ENCODE data around the gene CYP21A2.

- TF ChIP-seq CTCF (IDR thresholded peaks at IDR 0.05) (no peak), POLR2AphosphoS5 (IDR thresholded peaks at IDR 0.05) (no peak), POLR2A (IDR thresholded peaks at IDR 0.05) (no peak)
Observed at GRCh38 chr6:32046450-32047083, 8.4 kb downstream of the CYP21A2 start.

All from prostate gland (tissue), 2 donors.